MG63 (cell line): ENCODE measurements around the gene CTDSP2. TPM values are rescaled to one million over a fixed set of nuclear protein-coding genes. Genes with fewer than 3 reads are reported as not detected.

ENCODE experiments used
- DNase-seq: peaks from one replicate; pipeline ENCODE4 v3.0.0-alpha.2; 2020
- H3K27me3 ChIP-seq: fragments of 250-450 bp; sonication (Bioruptor Pico); 2 replicates; pipeline ENCODE4 v1.5.1; 2020; ENCODE audit warnings: mild to moderate bottlenecking, moderate library complexity
- H3K36me3 ChIP-seq: fragments of 250-450 bp; sonication (Bioruptor Pico); 2 replicates; pipeline ENCODE4 v1.5.1; 2020; ENCODE audit warnings: mild to moderate bottlenecking, moderate library complexity
- H3K4me3 ChIP-seq: fragments of 250-450 bp; sonication (Bioruptor Pico); 2 replicates; pipeline ENCODE4 v1.5.1; 2020; ENCODE audit warnings: mild to moderate bottlenecking, moderate library complexity
- H3K9me3 ChIP-seq: fragments of 250-450 bp; sonication (Bioruptor Pico); 2 replicates; pipeline ENCODE4 v1.5.1; 2020; ENCODE audit warnings: mild to moderate bottlenecking, moderate library complexity
- total RNA-seq: library from RNA; depleted of rRNA; stranded (reverse); fragments of >200 nt; shearing (Covaris generic); gene quantifications from 2 replicates; pipeline ENCODE4 v1.2.3, GENCODE V29; 2014; ENCODE audit warnings: low replicate concordance; rRNA removed

CTDSP2 gene
- total RNA-seq, 1 experiment from 2014 or later, result 73.2 TPM

DNA sequence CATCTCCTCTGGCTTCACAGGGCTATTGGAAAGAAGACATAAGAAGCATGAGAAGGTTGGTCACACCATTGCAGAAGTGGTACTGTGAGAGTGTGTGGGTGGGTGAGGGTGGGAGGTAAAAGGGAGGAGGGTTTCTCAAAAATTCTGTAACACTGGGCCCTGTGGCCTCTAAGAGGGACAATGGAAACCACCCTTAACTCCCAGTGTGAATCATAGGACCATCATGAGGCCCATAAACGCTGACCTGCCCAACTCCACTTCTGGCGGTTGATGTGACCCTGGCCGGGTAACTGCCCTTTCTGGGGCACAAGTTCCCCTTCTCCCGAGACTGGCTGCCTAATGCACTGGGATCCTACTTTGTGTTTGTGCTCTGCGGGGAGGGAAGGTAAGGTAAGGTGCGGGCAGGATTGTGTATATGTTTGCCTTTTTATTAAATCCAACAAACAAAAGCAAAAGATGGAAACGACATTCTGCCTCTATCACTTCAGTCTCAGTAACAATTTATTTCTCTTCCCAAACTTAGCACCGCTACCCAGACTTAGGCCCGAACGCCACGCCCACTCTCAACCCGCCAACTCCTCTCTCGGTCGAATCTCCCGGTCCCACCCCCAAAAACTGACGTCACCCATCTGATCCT lies 75.2 kb downstream of the CTDSP2 start:
- peaks cover 49% of the 10 kb centered on the region for H3K36me3 ChIP-seq

DNA sequence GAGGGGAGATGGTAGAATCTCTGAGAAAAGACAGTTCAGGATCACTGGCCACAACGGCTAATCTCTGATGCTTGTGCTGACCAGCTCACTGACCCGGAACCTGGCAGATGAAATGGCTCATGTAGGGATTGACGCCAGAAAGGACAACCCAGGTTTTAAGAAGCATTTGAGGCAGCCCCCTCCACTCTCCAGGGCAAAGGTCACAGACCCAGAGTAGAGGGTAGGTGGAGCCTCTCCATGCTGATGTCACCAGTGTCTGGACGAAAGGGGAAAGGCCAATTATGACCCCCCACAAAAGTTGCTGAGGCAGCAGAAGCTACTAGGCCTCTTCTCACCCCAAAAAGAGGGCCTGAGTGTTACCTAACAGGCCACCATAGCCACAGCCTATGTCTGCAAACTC lies 75.8 kb downstream of the CTDSP2 start:
- Histone ChIP-seq H3K9me3 (no peaks in the 10 kb centered on the region), H3K36me3 (peaks cover 43% of the 10 kb centered on the region), H3K4me3 (peak overlapping the region; percentile 84), H3K27me3 (peaks cover 13% of the 10 kb centered on the region)
- no peak for DNase-seq

More for the DNA sequence above, 75.2 kb downstream of the CTDSP2 start:
- H3K4me3 ChIP-seq, result peak overlapping the region; percentile 84
- peak; percentile 93 for DNase-seq
- H3K9me3 ChIP-seq, result no peaks in the 10 kb centered on the region
- H3K27me3 ChIP-seq, result peaks cover 6% of the 10 kb centered on the region

Other genes with a start within 250 kb of the CTDSP2 start
- gene DTX3, start 241.9 kb downstream of the CTDSP2 start, total RNA-seq, result 0.20 and 0.52 TPM in 2 replicates
- gene ARHGEF25, start 235.3 kb downstream of the CTDSP2 start, total RNA-seq, result 17.0 and 17.4 TPM in 2 replicates
- gene B4GALNT1, start 213.5 kb downstream of the CTDSP2 start, total RNA-seq, result 8.9 and 13.9 TPM in 2 replicates
- 139 and 347 TPM in 2 replicates for gene OS9, start 152.6 kb downstream of the CTDSP2 start, total RNA-seq
- not detected in 2 replicates for gene AGAP2, start 108.0 kb downstream of the CTDSP2 start, total RNA-seq
- 21.2 and 24.3 TPM in 2 replicates for gene TSPAN31, start 101.7 kb downstream of the CTDSP2 start, total RNA-seq
- 457 and 516 TPM in 2 replicates for gene CDK4, start 94.4 kb downstream of the CTDSP2 start, total RNA-seq
- gene MARCHF9, start 91.6 kb downstream of the CTDSP2 start, total RNA-seq, result 2.4 and 4.9 TPM in 2 replicates
- not detected in 2 replicates for gene CYP27B1, start 79.7 kb downstream of the CTDSP2 start, total RNA-seq
- 10.0 and 33.6 TPM in 2 replicates for gene METTL1, start 74.6 kb downstream of the CTDSP2 start, total RNA-seq
- 4.2 and 20.9 TPM in 2 replicates for gene EEF1AKMT3, start 74.1 kb downstream of the CTDSP2 start, total RNA-seq
- gene TSFM, start 63.9 kb downstream of the CTDSP2 start, total RNA-seq, result 30.4 and 45.4 TPM in 2 replicates
- gene AVIL, start 28.0 kb downstream of the CTDSP2 start, total RNA-seq, result 2.5 TPM in 1 of 2 replicates, not detected in the other
- 11.2 and 16.9 TPM in 2 replicates for gene ATP23, start 94.8 kb upstream of the CTDSP2 start, total RNA-seq